Caco-2 (cell line): Measurements from ENCODE around the gene MFSD6. TPM values are rescaled to one million over a fixed set of nuclear protein-coding genes. Genes with fewer than 3 reads are reported as not detected.

Source experiments
- BruUV-seq: library from RNA; stranded (reverse); fragments of 400-500 nt; replicated peaks from 2 replicates; lab custom pipeline; 2021; lab: Mats Ljungman, UMichigan
- CTCF ChIA-PET: fragments of 300-600 bp; sonication (Branson Sonifier 250); formaldehyde crosslinking; loops from one replicate; lab custom pipeline; 2022; ENCODE audit warnings: antibody characterized with exemption; lab: Charles Lee
- POLR2A ChIA-PET: fragments of 300-600 bp; sonication (Branson Sonifier 250); formaldehyde crosslinking; loops from one replicate; lab custom pipeline; 2022; ENCODE audit warnings: antibody characterized with exemption; lab: Charles Lee
- DNase-seq, 2 experiments: peaks; one replicate each; pipeline versions ENCODE4 v3.0.0 to v3.0.0-alpha.2; 2020 to 2022
- H3K27me3 ChIP-seq: replicated peaks from 2 replicates; pipeline ENCODE4 v1.6.0; 2011; ENCODE audit warnings: low read length; ENCODE audit not compliant: control insufficient read depth, insufficient read depth
- H3K36me3 ChIP-seq: 2 replicates; pipeline ENCODE4 v1.5.1; 2011; ENCODE audit warnings: low read length; ENCODE audit not compliant: control insufficient read depth, insufficient read depth
- H3K4me1 ChIP-seq: fragments of 250-450 bp; sonication (Bioruptor Pico); 2 replicates; pipeline ENCODE4 v1.5.1; 2020; ENCODE audit warnings: mild to moderate bottlenecking
- H3K4me3 ChIP-seq: 2 replicates; pipeline ENCODE4 v1.5.1; 2011; ENCODE audit warnings: low read depth, mild to moderate bottlenecking, control low read depth, low read length
- H3K9me3 ChIP-seq: fragments of 250-450 bp; sonication (Bioruptor Pico); 2 replicates; pipeline ENCODE4 v1.5.1; 2020; ENCODE audit warnings: mild to moderate bottlenecking, moderate library complexity
- H3K27ac Mint-ChIP-seq: one replicate; pipeline ENCODE4 v1.8.0; 2022; ENCODE audit warnings: mixed read lengths; ENCODE audit not compliant: unreplicated experiment
- H3K27me3 Mint-ChIP-seq: one replicate; pipeline ENCODE4 v1.8.0; 2022; ENCODE audit warnings: mixed read lengths; ENCODE audit not compliant: insufficient read depth, unreplicated experiment
- H3K36me3 Mint-ChIP-seq: one replicate; pipeline ENCODE4 v1.8.0; 2022; ENCODE audit warnings: mild to moderate bottlenecking, mixed read lengths; ENCODE audit not compliant: insufficient read depth, unreplicated experiment
- H3K4me1 Mint-ChIP-seq: one replicate; pipeline ENCODE4 v1.8.0; 2022; ENCODE audit warnings: low read depth, mixed read lengths; ENCODE audit not compliant: unreplicated experiment
- H3K4me3 Mint-ChIP-seq: one replicate; pipeline ENCODE4 v1.8.0; 2022; ENCODE audit warnings: mild to moderate bottlenecking, moderate library complexity, mixed read lengths; ENCODE audit not compliant: unreplicated experiment
- H3K9me3 Mint-ChIP-seq: one replicate; pipeline ENCODE4 v1.8.0; 2022; ENCODE audit warnings: mixed read lengths; ENCODE audit not compliant: unreplicated experiment
- CTCF ChIP-seq, 2 experiments: fragments of 200-600 bp in 1 of 2; IDR thresholded peaks; 1 replicate in 1 of 2; 2 replicates in 1 of 2; pipeline versions ENCODE4 v1.5.1 to v1.8.0; 2011 to 2022; ENCODE audit warnings: antibody characterized with exemption in 1 of 2, control low read depth in 1 of 2, inconsistent platforms in 1 of 2, low read depth in 1 of 2, low read length in 1 of 2, mild to moderate bottlenecking in 1 of 2, moderate library complexity in 1 of 2; ENCODE audit not compliant: insufficient read depth in 1 of 2, severe bottlenecking in 1 of 2, unreplicated experiment in 1 of 2
- intact Hi-C: fragments of 100-400 bp; cut with micrococcal nuclease; formaldehyde crosslinking; loops from one replicate; pipeline ENCODE4 v1.10.0; 2022; ENCODE audit not compliant: unreplicated experiment
- total RNA-seq: library from RNA; stranded (reverse); gene quantifications from 2 replicates; pipeline ENCODE4 v1.2.3, GENCODE V29; 2022

Gene MFSD6
- total RNA-seq, 1 experiment from 2014 or later, result 11.1 TPM

GRCh38 chr2:190449925-190450324 is 41.8 kb downstream of the MFSD6 start:
- no peaks in the 10 kb centered on the region for H3K27me3 Mint-ChIP-seq
- H3K4me1 Mint-ChIP-seq, result no peaks in the 10 kb centered on the region
- H3K4me3 Mint-ChIP-seq, result no peak overlapping the region
- Histone ChIP-seq H3K4me3 (no peak overlapping the region), H3K4me1 (no peaks in the 10 kb centered on the region), H3K9me3 (no peaks in the 10 kb centered on the region), H3K36me3 (no peaks in the 10 kb centered on the region), H3K27me3 (no peaks in the 10 kb centered on the region)
- POLR2A ChIA-PET, result no interaction called here
- DNase-seq, result no peak
- intact Hi-C loops, result no loop called here
- H3K27ac Mint-ChIP-seq, result no peak overlapping the region
- no TSS peak for BruUV-seq
- H3K36me3 Mint-ChIP-seq, result no peaks in the 10 kb centered on the region
- CTCF ChIA-PET, result no interaction called here
- TF ChIP-seq CTCF (IDR thresholded peaks at IDR 0.05; ENCODE audit: insufficient read depth in 1 of 2, low read depth in 1 of 2, low read length in 1 of 2, severe bottlenecking in 1 of 2, unreplicated experiment in 1 of 2), result no peak
- H3K9me3 Mint-ChIP-seq, result no peaks in the 10 kb centered on the region

- DNase-seq, result no peak
- CTCF ChIA-PET, result no interaction called here
- Mint-ChIP-seq H3K9me3 (no peaks in the 10 kb centered on the region), H3K4me1 (no peaks in the 10 kb centered on the region), H3K4me3 (no peak overlapping the region), H3K27ac (no peak overlapping the region), H3K36me3 (no peaks in the 10 kb centered on the region), H3K27me3 (no peaks in the 10 kb centered on the region)
- Histone ChIP-seq H3K9me3 (no peaks in the 10 kb centered on the region), H3K4me1 (no peaks in the 10 kb centered on the region), H3K36me3 (no peaks in the 10 kb centered on the region), H3K27me3 (no peaks in the 10 kb centered on the region), H3K4me3 (no peak overlapping the region)
- intact Hi-C loops, result no loop called here
- BruUV-seq, result no TSS peak
- TF ChIP-seq CTCF (IDR thresholded peaks at IDR 0.05; ENCODE audit: insufficient read depth in 1 of 2, low read depth in 1 of 2, low read length in 1 of 2, severe bottlenecking in 1 of 2, unreplicated experiment in 1 of 2), result no peak
- POLR2A ChIA-PET, result no interaction called here
Measured at GRCh38 chr2:190450363-190450762, 42.2 kb downstream of the MFSD6 start.

DNA sequence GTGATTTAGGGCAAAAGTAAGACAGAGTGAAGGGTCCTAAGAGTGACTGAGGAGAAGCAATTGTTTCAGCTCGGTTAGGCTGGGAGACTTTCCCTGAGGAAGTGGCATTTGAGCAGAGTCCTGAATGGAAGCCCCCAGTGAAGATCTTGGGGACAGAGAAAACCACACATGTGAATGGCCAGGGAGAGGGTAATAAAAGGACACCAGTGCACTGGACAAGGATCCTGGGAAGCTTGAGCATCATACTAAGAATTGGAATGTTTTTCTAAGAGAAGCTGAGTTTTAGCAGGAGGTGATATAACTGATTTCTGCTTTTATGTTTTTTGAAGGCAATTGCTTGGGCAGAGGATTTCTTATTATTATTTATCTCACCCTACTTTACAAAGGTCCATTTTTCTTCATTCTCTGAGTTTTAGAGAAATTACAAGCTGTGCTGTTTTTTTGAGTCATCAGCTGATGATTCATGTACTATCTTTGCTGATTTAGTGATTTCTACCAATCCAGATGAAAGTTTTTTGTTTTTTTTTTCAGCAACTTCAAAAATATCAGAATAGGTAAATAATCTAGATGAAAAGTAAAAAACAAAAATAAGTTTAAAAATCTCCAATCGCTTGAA is 43.5 kb downstream of the MFSD6 start:
- Mint-ChIP-seq H3K4me3 (no peak overlapping the region), H3K27me3 (no peaks in the 10 kb centered on the region), H3K9me3 (no peaks in the 10 kb centered on the region), H3K4me1 (no peaks in the 10 kb centered on the region), H3K36me3 (no peaks in the 10 kb centered on the region), H3K27ac (no peak overlapping the region)
- intact Hi-C loops, result no loop called here
- no peaks in the 10 kb centered on the region for H3K9me3 ChIP-seq
- H3K36me3 ChIP-seq, result no peaks in the 10 kb centered on the region
- H3K27me3 ChIP-seq, result no peaks in the 10 kb centered on the region
- H3K4me3 ChIP-seq, result no peak overlapping the region
- TF ChIP-seq CTCF (IDR thresholded peaks at IDR 0.05; ENCODE audit: insufficient read depth in 1 of 2, low read depth in 1 of 2, low read length in 1 of 2, severe bottlenecking in 1 of 2, unreplicated experiment in 1 of 2), result no peak
- DNase-seq, result no peak
- no peaks in the 10 kb centered on the region for H3K4me1 ChIP-seq
- CTCF ChIA-PET, result no interaction called here
- POLR2A ChIA-PET, result interaction anchor here (0.6 kb wide), 1 partner anchor 702 kb away, joined by 4 read pairs; no protein-coding TSS in a partner anchor
- BruUV-seq, result no TSS peak
